SK-N-SH treated with all-trans-retinoic acid at 6 μM for 48 hours (cell line): ENCODE results near the gene OAS2.

Experiments used
- BACH2 ChIP-seq: fragments of 250-450 bp; sonication (Bioruptor Pico); IDR thresholded peaks from 2 replicates; pipeline ENCODE4 v1.9.0; 2021; ENCODE audit warnings: mild to moderate bottlenecking, borderline replicate concordance
- ESRRG ChIP-seq: fragments of 250-450 bp; sonication (Bioruptor Pico); IDR thresholded peaks from 2 replicates; pipeline ENCODE4 v1.6.1; 2021; ENCODE audit warnings: mild to moderate bottlenecking
- GLIS3 ChIP-seq: fragments of 250-450 bp; sonication (Bioruptor Pico); IDR thresholded peaks from 2 replicates; pipeline ENCODE4 v1.5.0; 2020; ENCODE audit warnings: mild to moderate bottlenecking, moderate library complexity
- ISL1 ChIP-seq: fragments of 250-450 bp; sonication (Bioruptor Pico); IDR thresholded peaks from 2 replicates; pipeline ENCODE4 v2.1.2; 2022; ENCODE audit warnings: mild to moderate bottlenecking, moderate library complexity
- OSR1 ChIP-seq: fragments of 250-450 bp; sonication (Bioruptor Pico); IDR thresholded peaks from 2 replicates; pipeline ENCODE4 v1.8.0; 2022; ENCODE audit warnings: moderate library complexity, mild to moderate bottlenecking, inconsistent platforms
- PATZ1 ChIP-seq: fragments of 250-450 bp; sonication (Bioruptor Pico); IDR thresholded peaks from 2 replicates; pipeline ENCODE4 v1.8.0; 2020; ENCODE audit warnings: mild to moderate bottlenecking, moderate library complexity, borderline replicate concordance
- RARB ChIP-seq: fragments of 250-450 bp; sonication (Bioruptor Pico); IDR thresholded peaks from 2 replicates; pipeline ENCODE4 v1.8.0; 2021; ENCODE audit warnings: mild to moderate bottlenecking, moderate library complexity
- SNAI2 ChIP-seq: fragments of 250-450 bp; sonication (Bioruptor Pico); IDR thresholded peaks from 2 replicates; pipeline ENCODE4 v1.5.0; 2020; ENCODE audit warnings: mild to moderate bottlenecking, moderate library complexity

- TF ChIP-seq GLIS3 (CRISPR knock-in tag) (no peak), SNAI2 (no peak), PATZ1 (CRISPR knock-in tag) (no peak), BACH2 (CRISPR knock-in tag) (no peak), RARB (CRISPR knock-in tag) (no peak), ISL1 (no peak), OSR1 (CRISPR knock-in tag) (no peak), ESRRG (CRISPR knock-in tag) (no peak)
Observed at GRCh38 chr12:112945515-112945914, 32.8 kb upstream of the OAS2 start.
